ENCODE data around the gene NSDHL.

DNA sequence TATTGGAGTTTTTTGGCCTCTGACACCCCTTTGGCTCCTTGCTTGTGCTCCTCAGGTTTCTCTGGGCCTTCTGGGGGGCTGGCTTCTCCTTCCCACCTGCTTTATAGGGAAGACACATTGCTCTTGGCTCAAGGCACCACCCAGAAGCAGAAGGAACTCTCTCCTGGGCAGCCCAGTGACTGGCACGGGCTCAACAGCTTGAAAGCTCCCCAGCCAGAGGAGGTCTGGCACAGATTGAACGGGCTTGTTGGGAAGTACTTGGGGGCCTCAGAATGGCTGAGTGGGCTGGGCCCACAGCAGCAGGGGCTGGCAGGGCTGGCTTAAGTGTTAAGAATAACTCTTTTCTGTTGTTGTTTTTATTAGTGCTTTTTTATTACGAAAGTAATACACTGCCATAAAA, 55.9 kb downstream of the NSDHL start:
- TF ChIP-seq POLR2A (IDR thresholded peaks at IDR 0.05) = no peak
- TF ChIP-seq, protein P1, sequence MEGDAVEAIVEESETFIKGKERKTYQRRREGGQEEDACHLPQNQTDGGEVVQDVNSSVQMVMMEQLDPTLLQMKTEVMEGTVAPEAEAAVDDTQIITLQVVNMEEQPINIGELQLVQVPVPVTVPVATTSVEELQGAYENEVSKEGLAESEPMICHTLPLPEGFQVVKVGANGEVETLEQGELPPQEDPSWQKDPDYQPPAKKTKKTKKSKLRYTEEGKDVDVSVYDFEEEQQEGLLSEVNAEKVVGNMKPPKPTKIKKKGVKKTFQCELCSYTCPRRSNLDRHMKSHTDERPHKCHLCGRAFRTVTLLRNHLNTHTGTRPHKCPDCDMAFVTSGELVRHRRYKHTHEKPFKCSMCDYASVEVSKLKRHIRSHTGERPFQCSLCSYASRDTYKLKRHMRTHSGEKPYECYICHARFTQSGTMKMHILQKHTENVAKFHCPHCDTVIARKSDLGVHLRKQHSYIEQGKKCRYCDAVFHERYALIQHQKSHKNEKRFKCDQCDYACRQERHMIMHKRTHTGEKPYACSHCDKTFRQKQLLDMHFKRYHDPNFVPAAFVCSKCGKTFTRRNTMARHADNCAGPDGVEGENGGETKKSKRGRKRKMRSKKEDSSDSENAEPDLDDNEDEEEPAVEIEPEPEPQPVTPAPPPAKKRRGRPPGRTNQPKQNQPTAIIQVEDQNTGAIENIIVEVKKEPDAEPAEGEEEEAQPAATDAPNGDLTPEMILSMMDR (IDR thresholded peaks at IDR 0.05) = no peak
